Right lobe of liver (tissue), 6 donors: ENCODE results near the gene TBL2. TPM values are rescaled to one million over a fixed set of nuclear protein-coding genes. Genes with fewer than 3 reads are reported as not detected.
"Not testable (repeated sequence)": the region's sequence is repeated elsewhere in the genome, so short reads cannot be mapped to it uniquely, and the experiment has no call there.

ENCODE experiments used
- ATAC-seq, 4 donors: fragments of 200-7000 bp; cut with Tn5 transposase; one replicate each; pipeline ENCODE4 v1.9.1; 2020; ENCODE audit warnings: mild to moderate bottlenecking in 4 of 4, moderate library complexity in 4 of 4
- DNase-seq, 3 donors: peaks; one replicate each; pipeline ENCODE4 v3.0.0-alpha.2; 2020
- H3K27ac ChIP-seq, 3 donors: fragments of 200-600 bp; one replicate each; pipeline ENCODE4 v1.8.0; 2022
- H3K27me3 ChIP-seq, 2 donors: fragments of 200-600 bp; one replicate each; pipeline ENCODE4 v1.8.0; 2022
- H3K36me3 ChIP-seq, 4 donors: fragments of 200-600 bp; sonication (generic) in 1 of 4; one replicate each; pipeline versions ENCODE4 v1.5.1 to v1.8.0; 2017 to 2022; ENCODE audit warnings: control low read depth in 1 of 4
- H3K4me1 ChIP-seq, 4 donors: fragments of 200-600 bp; sonication (generic) in 1 of 4; one replicate each; pipeline versions ENCODE4 v1.5.1 to v1.8.0; 2017 to 2022; ENCODE audit warnings: control low read depth in 1 of 4
- H3K4me3 ChIP-seq, 3 donors: fragments of 200-600 bp; one replicate each; pipeline ENCODE4 v1.8.0; 2022
- H3K9me3 ChIP-seq, 4 donors: fragments of 200-600 bp; sonication (generic) in 1 of 4; one replicate each; pipeline versions ENCODE4 v1.5.1 to v1.8.0; 2017 to 2022; ENCODE audit warnings: control low read depth in 1 of 4
- POLR2A ChIP-seq: fragments of 450-650 bp; IDR thresholded peaks from one replicate; pipeline ENCODE4 v1.6.1; 2017; ENCODE audit warnings: antibody characterized with exemption, mild to moderate bottlenecking
- WGBS: methylation state at CpG from one replicate; pipeline ENCODE4 v1.1.6; 2018; ENCODE audit warnings: low coverage, low lambda C conversion rate; ENCODE audit not compliant: insufficient coverage; ENCODE audit errors: missing lambda C conversion rate; 5-methylcytosine and 5-hydroxymethylcytosine counted together
- intact Hi-C, 2 donors: fragments of 100-400 bp; cut with DNase I; formaldehyde crosslinking; loops; one replicate each; pipeline versions ENCODE4 v1.11.2 to v1.14.1; 2022
- total RNA-seq, 6 experiments: library from RNA; depleted of rRNA in 2 of 6; stranded (reverse); fragments of >200 nt in 2 of 6; fragmentation: NEBNext Ultra II Directional in 3 of 6; extraction: Animal tissue kit (Norgen Biotek cat#: 25700) in 3 of 6; gene quantifications; one replicate each; pipeline versions ENCODE4 v1.1.0 to v1.2.4, GENCODE V29; 2016 to 2023
- TF ChIP-seq, protein P1 (sequence below), 4 donors: fragments of 200-600 bp in 3 of 4; fragments of 450-650 bp in 1 of 4; IDR thresholded peaks; one replicate each; pipeline versions ENCODE4 v1.5.1 to v1.8.0; 2016 to 2022; ENCODE audit warnings: antibody characterized with exemption in 4 of 4, mild to moderate bottlenecking in 2 of 4
- donor health status: DM: no; HTN: yes; CAD: no.
- donor health status: DM: no; HTN: no; CAD: no.
- donor health status: DM: no; HTN: no; CAD: no.
- donor health status: DM: no; HTN: yes; CAD: no.
- donor health status: DM: no; HTN: yes; CAD: no.

Gene TBL2
- total RNA-seq, 6 experiments from 2014 or later: 12.3 to 31.1 (median 16.6) TPM

DNA sequence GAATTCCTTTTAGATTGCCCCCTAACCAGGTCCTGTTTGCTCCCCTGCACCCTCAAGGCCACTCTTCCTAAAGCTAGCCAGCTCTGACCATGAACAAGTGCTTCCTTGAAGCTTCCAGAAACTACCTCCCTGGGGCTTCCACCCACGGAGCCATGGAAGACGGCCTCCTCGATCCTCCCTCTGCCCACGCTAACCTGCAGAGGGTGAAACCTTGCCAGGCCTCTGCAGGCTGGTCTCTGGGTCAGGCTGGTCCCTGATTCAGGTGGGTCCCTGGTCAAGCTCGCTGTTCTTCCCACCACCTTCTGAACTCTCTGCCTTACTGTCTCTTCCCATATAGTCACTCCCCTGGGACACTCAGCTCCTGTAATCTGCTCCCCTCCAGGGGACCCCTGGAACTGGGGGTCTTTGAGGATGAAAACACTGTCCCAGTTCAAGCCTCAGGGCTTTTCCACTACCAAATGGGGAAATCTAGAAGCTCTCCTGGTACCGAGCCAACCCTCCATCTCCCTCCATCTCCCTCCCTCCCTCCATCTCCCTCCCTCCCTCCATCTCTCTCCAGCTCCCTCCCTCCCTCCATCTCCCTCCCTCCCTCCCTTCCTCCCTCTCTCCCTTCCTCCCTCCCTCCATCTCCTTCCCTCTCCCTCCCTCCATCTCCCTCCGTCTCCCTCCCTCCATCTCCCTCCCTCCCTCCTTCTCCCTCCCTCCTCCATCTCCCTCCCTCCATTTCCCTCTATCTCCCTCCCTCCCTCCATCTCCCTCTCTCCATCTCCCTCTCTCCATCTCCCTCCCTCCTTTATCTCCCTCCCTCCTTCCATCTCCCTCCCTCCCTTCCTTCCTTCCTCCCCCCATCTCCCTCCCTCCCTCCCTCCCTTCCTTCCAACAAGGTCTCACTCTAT is 43.0 kb upstream of the TBL2 start:
- peak overlapping the region in 2 of 3 donors; percentile 21 to 89 for H3K4me3 ChIP-seq

DNA sequence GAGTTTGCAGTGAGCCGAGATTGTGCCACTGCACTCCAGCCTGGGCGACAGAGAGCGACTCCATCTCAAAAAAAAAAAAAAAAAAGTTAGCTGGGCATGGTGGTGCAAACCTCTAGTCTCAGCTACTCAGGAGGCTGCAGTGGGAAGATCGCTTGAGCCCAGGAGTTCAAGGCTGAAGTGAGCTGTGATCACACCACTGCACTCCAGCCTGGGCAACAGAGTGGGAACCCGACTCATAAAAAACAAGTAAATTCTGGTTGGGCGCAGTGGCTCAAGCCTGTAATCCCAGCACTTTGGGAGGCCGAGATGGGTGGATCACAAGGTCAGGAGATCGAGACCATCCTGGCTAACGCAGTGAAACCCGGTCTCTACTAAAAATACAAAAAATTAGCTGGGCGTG is 41.0 kb upstream of the TBL2 start:
- H3K4me3 ChIP-seq, intact Hi-C loops, H3K27me3 ChIP-seq, ATAC-seq, DNase-seq, H3K9me3 ChIP-seq: not testable (repeated sequence)
- 91% methylated on average over 7 of the region's 11 CpGs for WGBS
- peak overlapping the region in 2 of 3 donors; percentile 1 to 73 for H3K27ac ChIP-seq
- H3K36me3 ChIP-seq: peaks cover 0 to 17% (median 9%) of the 10 kb centered on the region in 4 donors
- peaks cover 0 to 67% (median 25%) of the 10 kb centered on the region in 4 donors for H3K4me1 ChIP-seq

More for the DNA sequence above, 43.0 kb upstream of the TBL2 start:
- intact Hi-C loops: loop anchor here in 1 of 2 donors (10.0 kb wide), 1 partner anchor 103 kb away; no protein-coding TSS in a partner anchor
- Histone ChIP-seq H3K27ac (peak overlapping the region in 2 of 3 donors; percentile 50 to 73), H3K9me3 (no peaks in the 10 kb centered on the region), H3K36me3 (peaks cover 0 to 7% (median 0%) of the 10 kb centered on the region in 4 donors), H3K27me3 (no peaks in the 10 kb centered on the region), H3K4me1 (peaks cover 0 to 47% (median 14%) of the 10 kb centered on the region in 4 donors)
- DNase-seq (no peak), ATAC-seq (no peak)
- 25% methylated on average over 7 of the region's 7 CpGs for WGBS
- TF ChIP-seq POLR2A: no peak
- TF ChIP-seq, protein P1, sequence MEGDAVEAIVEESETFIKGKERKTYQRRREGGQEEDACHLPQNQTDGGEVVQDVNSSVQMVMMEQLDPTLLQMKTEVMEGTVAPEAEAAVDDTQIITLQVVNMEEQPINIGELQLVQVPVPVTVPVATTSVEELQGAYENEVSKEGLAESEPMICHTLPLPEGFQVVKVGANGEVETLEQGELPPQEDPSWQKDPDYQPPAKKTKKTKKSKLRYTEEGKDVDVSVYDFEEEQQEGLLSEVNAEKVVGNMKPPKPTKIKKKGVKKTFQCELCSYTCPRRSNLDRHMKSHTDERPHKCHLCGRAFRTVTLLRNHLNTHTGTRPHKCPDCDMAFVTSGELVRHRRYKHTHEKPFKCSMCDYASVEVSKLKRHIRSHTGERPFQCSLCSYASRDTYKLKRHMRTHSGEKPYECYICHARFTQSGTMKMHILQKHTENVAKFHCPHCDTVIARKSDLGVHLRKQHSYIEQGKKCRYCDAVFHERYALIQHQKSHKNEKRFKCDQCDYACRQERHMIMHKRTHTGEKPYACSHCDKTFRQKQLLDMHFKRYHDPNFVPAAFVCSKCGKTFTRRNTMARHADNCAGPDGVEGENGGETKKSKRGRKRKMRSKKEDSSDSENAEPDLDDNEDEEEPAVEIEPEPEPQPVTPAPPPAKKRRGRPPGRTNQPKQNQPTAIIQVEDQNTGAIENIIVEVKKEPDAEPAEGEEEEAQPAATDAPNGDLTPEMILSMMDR (IDR thresholded peaks at IDR 0.05): no peak

DNA sequence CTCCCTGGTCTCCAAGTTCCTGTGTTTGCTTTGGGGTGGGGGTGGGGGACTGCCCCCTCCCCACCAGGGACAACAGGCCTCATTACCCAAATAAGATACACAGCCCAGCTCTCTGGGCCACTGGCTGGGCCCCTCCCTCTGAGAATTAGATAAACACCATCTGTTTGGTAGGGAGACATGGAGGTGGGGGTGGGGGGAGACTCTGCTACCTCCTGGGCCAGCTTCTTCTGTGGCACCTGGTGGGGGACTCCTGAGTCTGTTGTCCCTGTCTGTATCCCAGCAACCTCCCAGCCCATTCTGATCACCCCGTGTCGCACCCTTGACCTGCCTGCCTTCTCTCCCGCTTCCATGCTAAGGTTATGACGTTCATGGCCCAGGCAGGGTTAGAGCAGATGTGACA is 40.2 kb upstream of the TBL2 start:
- no peak overlapping the region for H3K27ac ChIP-seq
- TF ChIP-seq, protein P1 (IDR thresholded peaks at IDR 0.05): no peak
- no peak for TF ChIP-seq POLR2A
- intact Hi-C loops: no loop called here
- no peaks in the 10 kb centered on the region for H3K27me3 ChIP-seq
- H3K4me3 ChIP-seq: no peak overlapping the region
- 72% methylated on average over 2 of the region's 4 CpGs for WGBS
- no peaks in the 10 kb centered on the region for H3K9me3 ChIP-seq
- peaks cover 0 to 76% (median 26%) of the 10 kb centered on the region in 4 donors for H3K4me1 ChIP-seq
- no peak for DNase-seq
- ATAC-seq: no peak
- H3K36me3 ChIP-seq: peaks cover 0 to 20% (median 11%) of the 10 kb centered on the region in 4 donors

DNA sequence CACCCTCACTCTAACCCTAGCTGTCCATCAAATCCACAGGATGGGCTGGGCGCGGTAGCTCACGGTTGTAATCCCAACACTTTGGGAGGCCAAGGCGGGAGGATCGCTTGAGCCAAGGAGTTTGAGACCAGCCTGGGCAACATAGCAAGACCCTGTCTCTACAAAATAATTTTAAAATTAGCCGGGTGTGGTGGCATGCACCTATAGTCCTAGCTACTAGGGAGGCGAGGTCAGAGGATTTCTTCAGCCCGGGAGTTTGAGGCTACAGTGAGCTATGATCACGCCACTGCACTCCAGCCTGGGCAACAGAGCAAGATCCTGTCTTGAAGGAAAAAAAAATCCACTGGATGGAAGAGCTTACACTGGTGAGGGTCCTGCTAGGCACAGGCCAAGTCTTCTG is 39.1 kb upstream of the TBL2 start:
- H3K4me3 ChIP-seq, DNase-seq, intact Hi-C loops, ATAC-seq, H3K27ac ChIP-seq, H3K27me3 ChIP-seq, H3K9me3 ChIP-seq: not testable (repeated sequence)
- Histone ChIP-seq H3K4me1 (peaks cover 0 to 86% (median 29%) of the 10 kb centered on the region in 4 donors), H3K36me3 (peaks cover 0 to 20% (median 11%) of the 10 kb centered on the region in 4 donors)
- no CpG with 5 or more reads among the region's 9 CpGs for WGBS

DNA sequence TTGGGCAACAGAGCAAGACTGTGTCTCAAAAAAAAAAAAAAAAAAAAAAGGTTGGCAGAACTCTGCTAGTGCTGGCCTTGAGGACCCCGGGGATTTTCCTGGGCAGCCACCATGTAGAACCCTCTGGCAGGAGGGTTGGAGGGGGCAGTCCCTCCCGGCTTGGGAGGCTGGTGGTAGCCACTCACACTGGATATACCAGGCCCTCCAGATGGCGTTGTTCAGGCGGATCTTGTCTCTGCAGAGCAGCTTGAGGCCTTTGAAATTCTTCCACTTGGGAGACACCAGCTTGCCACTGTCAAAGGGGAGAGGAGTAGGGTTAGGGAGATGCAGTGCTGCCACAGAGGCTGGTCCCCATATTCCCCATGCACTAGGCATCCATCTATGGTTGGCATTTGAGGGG is 37.5 kb upstream of the TBL2 start:
- intact Hi-C loops: no loop called here
- WGBS: 0% methylated on average over 1 of the region's 4 CpGs
- Histone ChIP-seq H3K36me3 (peaks cover 0 to 35% (median 18%) of the 10 kb centered on the region in 4 donors), H3K4me3 (no peak overlapping the region), H3K4me1 (peaks cover 0 to 97% (median 35%) of the 10 kb centered on the region in 4 donors), H3K9me3 (no peaks in the 10 kb centered on the region), H3K27ac (peak overlapping the region in 1 of 3 donors; percentile 82), H3K27me3 (no peaks in the 10 kb centered on the region)
- no peak for DNase-seq
- peak in 1 of 4 donors; percentile 2 for ATAC-seq
- TF ChIP-seq, protein P1 (IDR thresholded peaks at IDR 0.05): peak in 1 of 4 donors; percentile 7
- no peak for TF ChIP-seq POLR2A

DNA sequence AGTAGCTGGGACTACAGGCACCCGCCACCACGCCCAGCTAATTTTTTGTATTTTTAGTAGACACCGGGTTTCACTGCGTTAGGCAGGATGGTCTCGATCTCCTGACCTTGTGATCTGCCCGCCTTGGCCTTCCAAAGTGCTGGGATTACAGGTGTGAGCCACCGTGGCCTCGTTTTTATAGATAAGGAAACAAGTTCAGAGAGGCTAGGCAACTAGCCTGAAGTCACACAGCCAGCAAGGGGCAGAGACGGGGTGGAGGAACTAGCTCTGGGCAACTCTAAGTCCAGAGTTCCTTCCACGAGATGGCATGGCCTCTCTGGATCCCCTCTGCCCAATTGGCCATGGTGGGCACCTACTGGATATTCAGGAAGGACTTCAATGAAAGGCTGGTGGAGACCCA is 36.6 kb upstream of the TBL2 start:
- intact Hi-C loops: loop anchor here in 1 of 2 donors (5.0 kb wide), 1 partner anchor 47 kb away; no protein-coding TSS in a partner anchor
- H3K27me3 ChIP-seq, ATAC-seq, H3K9me3 ChIP-seq, DNase-seq, H3K4me3 ChIP-seq: not testable (repeated sequence)
- H3K27ac ChIP-seq: peak overlapping the region in 2 of 3 donors; percentile 82 to 91
- peaks cover 0 to 97% (median 39%) of the 10 kb centered on the region in 4 donors for H3K4me1 ChIP-seq
- H3K36me3 ChIP-seq: peaks cover 0 to 43% (median 21%) of the 10 kb centered on the region in 4 donors
- 39% methylated on average over 9 of the region's 10 CpGs for WGBS
